Neural cell (in vitro differentiated cells): ENCODE measurements around the gene METTL3. TPM values are rescaled to one million over a fixed set of nuclear protein-coding genes. Genes with fewer than 3 reads are reported as not detected.

Source experiments
- H2AFZ ChIP-seq: fragments of 200-600, 300-800 bp; sonication (generic), shearing (Covaris generic); 2 replicates; pipeline ENCODE4 v1.6.0; 2014; ENCODE audit warnings: low read depth, mild to moderate bottlenecking, antibody characterized with exemption, low read length, moderate library complexity
- H3F3A ChIP-seq: fragments of 200-600 bp; shearing (Covaris generic); 2 replicates; pipeline ENCODE4 v1.6.1; 2016; ENCODE audit warnings: mild to moderate bottlenecking, moderate library complexity, mixed read lengths, antibody characterized with exemption, low read length; ENCODE audit not compliant: insufficient read depth, poor library complexity, severe bottlenecking
- H3K27ac ChIP-seq: fragments of 200-600, 300-800 bp; sonication (generic), shearing (Covaris generic); 2 replicates; pipeline ENCODE4 v1.5.1; 2014; ENCODE audit warnings: mild to moderate bottlenecking, low read length, moderate library complexity
- H3K27me3 ChIP-seq: fragments of 300-800, 200-600 bp; sonication (generic), shearing (Covaris generic); 2 replicates; pipeline ENCODE4 v1.6.0; 2014; ENCODE audit warnings: mild to moderate bottlenecking, low read depth, low read length, moderate library complexity; ENCODE audit not compliant: insufficient read depth
- H3K36me3 ChIP-seq: fragments of 300-800, 200-600 bp; sonication (generic), shearing (Covaris generic); 2 replicates; pipeline ENCODE4 v1.5.1; 2014; ENCODE audit warnings: mild to moderate bottlenecking, antibody characterized with exemption, low read length, moderate library complexity; ENCODE audit not compliant: insufficient read depth
- H3K4me2 ChIP-seq: fragments of 300-800, 200-600 bp; sonication (generic), shearing (Covaris generic); 2 replicates; pipeline ENCODE4 v1.6.0; 2014; ENCODE audit warnings: mild to moderate bottlenecking, low read length
- H3K4me3 ChIP-seq: fragments of 300-800, 200-600 bp; sonication (generic), shearing (Covaris generic); 2 replicates; pipeline ENCODE4 v1.5.1; 2014; ENCODE audit warnings: mild to moderate bottlenecking, low read length, moderate library complexity
- H3K79me2 ChIP-seq: fragments of 200-600 bp; shearing (Covaris generic); replicated peaks from 2 replicates; pipeline ENCODE4 v1.6.0; 2014; ENCODE audit warnings: mild to moderate bottlenecking, low read length, moderate library complexity; ENCODE audit not compliant: insufficient read depth
- H3K9ac ChIP-seq: fragments of 300-800, 200-600 bp; sonication (generic), shearing (Covaris generic); 2 replicates; pipeline ENCODE4 v1.6.1; 2016; ENCODE audit warnings: mild to moderate bottlenecking, low read length, mixed read lengths
- H3K9me2 ChIP-seq: fragments of 200-600 bp; shearing (Covaris generic); 2 replicates; pipeline ENCODE4 v1.6.1; 2016; ENCODE audit warnings: mild to moderate bottlenecking, low read length, mixed read lengths; ENCODE audit not compliant: insufficient read depth
- H3K9me3 ChIP-seq: fragments of 200-600, 300-800 bp; sonication (generic), shearing (Covaris generic); 2 replicates; pipeline ENCODE4 v1.6.1; 2016; ENCODE audit warnings: mild to moderate bottlenecking, mixed run types, low read length, moderate library complexity, mixed read lengths
- H4K20me1 ChIP-seq: fragments of 200-600 bp; shearing (Covaris generic); 2 replicates; pipeline ENCODE4 v1.6.1; 2016; ENCODE audit warnings: mild to moderate bottlenecking, mixed run types; ENCODE audit not compliant: insufficient read depth
- EP300 ChIP-seq: fragments of 450-650 bp; conservative IDR thresholded peaks from 2 replicates; pipeline ENCODE4 v1.6.1; 2014; ENCODE audit warnings: antibody characterized with exemption, mild to moderate bottlenecking, moderate library complexity; ENCODE audit not compliant: poor library complexity, severe bottlenecking
- EZH2 ChIP-seq: fragments of 200-600, 300-800 bp; shearing (Covaris generic), sonication (generic); IDR thresholded peaks from 2 replicates; pipeline ENCODE4 v1.6.1; 2014; ENCODE audit warnings: antibody characterized with exemption, low read length, borderline replicate concordance, mild to moderate bottlenecking; ENCODE audit not compliant: insufficient read depth, poor library complexity, severe bottlenecking
- MXI1 ChIP-seq: fragments of 450-650 bp; conservative IDR thresholded peaks from 2 replicates; pipeline ENCODE4 v1.6.1; 2014; ENCODE audit warnings: antibody characterized with exemption, mild to moderate bottlenecking; ENCODE audit not compliant: poor library complexity, severe bottlenecking
- POLR2AphosphoS5 ChIP-seq: IDR thresholded peaks from 2 replicates; pipeline ENCODE4 v1.6.1; 2012
- RAD21 ChIP-seq: fragments of 450-650 bp; conservative IDR thresholded peaks from 2 replicates; pipeline ENCODE4 v1.6.1; 2014; ENCODE audit warnings: antibody characterized with exemption, mild to moderate bottlenecking, moderate library complexity
- SMC3 ChIP-seq: fragments of 450-650 bp; conservative IDR thresholded peaks from 2 replicates; pipeline ENCODE4 v1.6.1; 2014; ENCODE audit warnings: antibody characterized with exemption, mild to moderate bottlenecking, moderate library complexity; ENCODE audit not compliant: poor library complexity
- TAF1 ChIP-seq: IDR thresholded peaks from 2 replicates; pipeline ENCODE4 v1.6.1; 2012; ENCODE audit warnings: low read depth
- polyA plus RNA-seq: library from polyadenylated mRNA; depleted of rRNA; stranded (reverse); fragments of >200 nt; gene quantifications from 2 replicates; pipeline ENCODE4 v1.2.3, GENCODE V29; 2014
- TF ChIP-seq, protein P1 (sequence below): fragments of 450-650 bp; IDR thresholded peaks from 2 replicates; pipeline ENCODE4 v1.5.1; 2014; ENCODE audit warnings: antibody characterized with exemption, mild to moderate bottlenecking, moderate library complexity; ENCODE audit not compliant: poor library complexity, severe bottlenecking
- TF ChIP-seq, protein P2 (sequence below): IDR thresholded peaks from 2 replicates; pipeline ENCODE4 v1.6.1; 2012; ENCODE audit warnings: borderline replicate concordance

Gene METTL3
- polyA plus RNA-seq, 1 donor from 2014 or later: 262 TPM

DNA sequence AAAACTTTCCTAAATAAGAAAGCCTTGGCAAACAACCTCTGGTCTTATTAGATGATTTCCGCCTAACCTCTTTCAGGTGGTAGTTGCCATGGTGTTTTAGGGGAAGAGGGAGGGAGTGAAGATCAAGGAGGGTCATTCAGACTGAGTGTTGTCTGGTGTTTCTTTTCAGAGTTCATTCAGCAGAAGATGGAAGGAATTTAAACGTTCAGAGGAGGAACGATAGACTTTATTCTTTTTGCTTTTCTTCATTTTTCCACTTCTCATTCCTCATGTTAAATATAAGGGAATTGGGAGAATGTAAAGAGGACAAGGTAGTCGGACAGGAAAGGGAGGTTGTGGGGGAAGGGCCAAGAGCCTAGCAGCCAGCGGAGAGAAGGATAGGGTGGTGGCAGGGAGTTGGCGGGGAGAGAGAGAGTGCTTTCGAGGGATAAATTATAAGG, 32.4 kb upstream of the METTL3 start:
- H4K20me1 ChIP-seq: no peaks in the 10 kb centered on the region
- H3K27me3 ChIP-seq: no peaks in the 10 kb centered on the region
- no peak overlapping the region for H3K9ac ChIP-seq
- H3K4me3 ChIP-seq: peak overlapping the region; percentile 29
- H3K27ac ChIP-seq: peak overlapping the region; percentile 24
- no peaks in the 10 kb centered on the region for H3F3A ChIP-seq
- no peak overlapping the region for H3K4me2 ChIP-seq
- H3K9me3 ChIP-seq: no peaks in the 10 kb centered on the region
- H3K36me3 ChIP-seq: no peaks in the 10 kb centered on the region
- H3K79me2 ChIP-seq: no peaks in the 10 kb centered on the region
- no peaks in the 10 kb centered on the region for H3K9me2 ChIP-seq
- TF ChIP-seq RAD21: no peak
- H2AFZ ChIP-seq: peak overlapping the region; percentile 7

DNA sequence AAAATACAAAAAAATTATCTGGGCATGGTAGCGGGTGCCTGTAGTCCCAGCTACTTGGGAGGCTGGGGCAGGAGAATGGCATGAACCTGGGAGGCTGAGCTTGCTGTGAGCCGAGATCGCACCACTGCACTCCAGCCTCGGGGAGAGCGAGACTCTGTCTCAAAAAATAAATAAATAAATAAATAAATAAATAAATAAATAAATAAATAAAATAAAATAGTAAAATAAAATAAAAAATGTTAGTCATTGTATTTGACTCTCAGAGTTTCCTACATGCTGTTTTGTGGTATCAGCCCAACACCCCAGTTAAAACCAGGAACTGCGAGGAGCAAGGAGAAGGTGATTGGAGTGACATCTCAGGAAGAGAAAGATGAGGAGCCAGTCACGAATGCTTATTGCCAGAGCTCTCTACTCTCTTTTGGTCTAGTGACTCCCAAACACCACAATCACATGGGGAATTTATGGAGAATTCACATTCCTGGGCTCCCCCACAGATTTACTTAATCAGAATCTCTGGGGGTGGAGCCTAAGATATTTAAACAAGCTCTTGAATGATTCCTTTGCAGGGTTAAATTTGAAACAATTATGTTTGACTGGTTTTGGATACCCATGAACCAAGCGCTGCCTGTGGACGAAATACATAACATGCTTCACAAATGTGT, 30.4 kb upstream of the METTL3 start:
- Histone ChIP-seq H3K79me2 (peaks cover 10% of the 10 kb centered on the region), H3F3A (no peaks in the 10 kb centered on the region), H3K9me2 (no peaks in the 10 kb centered on the region), H3K4me3 (no peak overlapping the region), H3K9me3 (no peaks in the 10 kb centered on the region), H3K36me3 (no peaks in the 10 kb centered on the region), H4K20me1 (no peaks in the 10 kb centered on the region), H3K27me3 (no peaks in the 10 kb centered on the region), H3K27ac (no peak overlapping the region), H2AFZ (no peak overlapping the region), H3K4me2 (no peak overlapping the region), H3K9ac (no peak overlapping the region)
- TF ChIP-seq POLR2AphosphoS5 (no peak), MXI1 (no peak), EZH2 (no peak), RAD21 (no peak), EP300 (no peak), TAF1 (no peak), SMC3 (no peak)
- TF ChIP-seq, protein P1, sequence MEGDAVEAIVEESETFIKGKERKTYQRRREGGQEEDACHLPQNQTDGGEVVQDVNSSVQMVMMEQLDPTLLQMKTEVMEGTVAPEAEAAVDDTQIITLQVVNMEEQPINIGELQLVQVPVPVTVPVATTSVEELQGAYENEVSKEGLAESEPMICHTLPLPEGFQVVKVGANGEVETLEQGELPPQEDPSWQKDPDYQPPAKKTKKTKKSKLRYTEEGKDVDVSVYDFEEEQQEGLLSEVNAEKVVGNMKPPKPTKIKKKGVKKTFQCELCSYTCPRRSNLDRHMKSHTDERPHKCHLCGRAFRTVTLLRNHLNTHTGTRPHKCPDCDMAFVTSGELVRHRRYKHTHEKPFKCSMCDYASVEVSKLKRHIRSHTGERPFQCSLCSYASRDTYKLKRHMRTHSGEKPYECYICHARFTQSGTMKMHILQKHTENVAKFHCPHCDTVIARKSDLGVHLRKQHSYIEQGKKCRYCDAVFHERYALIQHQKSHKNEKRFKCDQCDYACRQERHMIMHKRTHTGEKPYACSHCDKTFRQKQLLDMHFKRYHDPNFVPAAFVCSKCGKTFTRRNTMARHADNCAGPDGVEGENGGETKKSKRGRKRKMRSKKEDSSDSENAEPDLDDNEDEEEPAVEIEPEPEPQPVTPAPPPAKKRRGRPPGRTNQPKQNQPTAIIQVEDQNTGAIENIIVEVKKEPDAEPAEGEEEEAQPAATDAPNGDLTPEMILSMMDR: no peak
- TF ChIP-seq, protein P2, sequence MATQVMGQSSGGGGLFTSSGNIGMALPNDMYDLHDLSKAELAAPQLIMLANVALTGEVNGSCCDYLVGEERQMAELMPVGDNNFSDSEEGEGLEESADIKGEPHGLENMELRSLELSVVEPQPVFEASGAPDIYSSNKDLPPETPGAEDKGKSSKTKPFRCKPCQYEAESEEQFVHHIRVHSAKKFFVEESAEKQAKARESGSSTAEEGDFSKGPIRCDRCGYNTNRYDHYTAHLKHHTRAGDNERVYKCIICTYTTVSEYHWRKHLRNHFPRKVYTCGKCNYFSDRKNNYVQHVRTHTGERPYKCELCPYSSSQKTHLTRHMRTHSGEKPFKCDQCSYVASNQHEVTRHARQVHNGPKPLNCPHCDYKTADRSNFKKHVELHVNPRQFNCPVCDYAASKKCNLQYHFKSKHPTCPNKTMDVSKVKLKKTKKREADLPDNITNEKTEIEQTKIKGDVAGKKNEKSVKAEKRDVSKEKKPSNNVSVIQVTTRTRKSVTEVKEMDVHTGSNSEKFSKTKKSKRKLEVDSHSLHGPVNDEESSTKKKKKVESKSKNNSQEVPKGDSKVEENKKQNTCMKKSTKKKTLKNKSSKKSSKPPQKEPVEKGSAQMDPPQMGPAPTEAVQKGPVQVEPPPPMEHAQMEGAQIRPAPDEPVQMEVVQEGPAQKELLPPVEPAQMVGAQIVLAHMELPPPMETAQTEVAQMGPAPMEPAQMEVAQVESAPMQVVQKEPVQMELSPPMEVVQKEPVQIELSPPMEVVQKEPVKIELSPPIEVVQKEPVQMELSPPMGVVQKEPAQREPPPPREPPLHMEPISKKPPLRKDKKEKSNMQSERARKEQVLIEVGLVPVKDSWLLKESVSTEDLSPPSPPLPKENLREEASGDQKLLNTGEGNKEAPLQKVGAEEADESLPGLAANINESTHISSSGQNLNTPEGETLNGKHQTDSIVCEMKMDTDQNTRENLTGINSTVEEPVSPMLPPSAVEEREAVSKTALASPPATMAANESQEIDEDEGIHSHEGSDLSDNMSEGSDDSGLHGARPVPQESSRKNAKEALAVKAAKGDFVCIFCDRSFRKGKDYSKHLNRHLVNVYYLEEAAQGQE: no peak
